Kidney tubule cell (primary cell): ENCODE results near the gene FGR.

Source experiments
- DNase-seq: peaks from one replicate; pipeline ENCODE4 v3.0.0-alpha.2; 2018; ENCODE audit warnings: low spot score

The FGR gene

DNA sequence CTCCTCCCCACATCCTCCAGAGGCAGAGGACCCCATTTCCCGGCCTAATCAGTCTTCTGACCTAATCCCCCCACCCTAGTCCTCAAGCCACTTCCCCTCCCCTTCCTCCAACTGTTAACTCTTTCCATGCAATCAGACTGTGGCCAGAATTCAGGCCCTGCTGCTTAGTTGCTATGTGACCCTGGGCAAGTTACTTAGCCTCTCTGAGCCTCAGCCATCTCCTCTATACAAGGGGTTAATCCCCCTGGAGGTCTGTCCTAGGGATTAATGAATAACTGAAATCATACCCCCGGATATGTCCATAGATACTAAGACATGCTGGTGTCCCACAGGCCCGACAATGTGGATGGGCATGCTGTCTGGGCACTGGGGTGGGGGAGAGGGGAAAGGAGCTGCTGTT lies 49.3 kb downstream of the FGR start:
- DNase-seq, result no peak

DNA sequence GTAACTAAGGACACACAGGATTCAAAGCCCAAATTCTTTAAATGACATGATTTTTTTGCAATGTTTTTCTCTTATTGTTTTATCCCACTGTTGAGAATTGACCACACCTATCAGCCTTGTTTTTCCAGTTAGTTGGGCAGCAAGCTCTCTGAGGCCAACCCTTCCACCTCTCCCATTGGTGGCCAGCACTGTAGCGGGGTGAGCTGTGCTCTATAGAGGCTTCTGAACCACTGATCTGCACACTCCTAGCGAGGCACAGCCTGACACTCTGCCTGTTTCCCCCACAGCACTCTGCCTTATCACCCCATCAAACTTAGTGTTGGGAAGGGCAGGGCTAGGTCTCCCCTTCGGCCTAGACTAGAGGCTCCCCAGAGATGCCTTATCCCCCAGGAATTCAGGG lies 50.5 kb downstream of the FGR start:
- no peak for DNase-seq

DNA sequence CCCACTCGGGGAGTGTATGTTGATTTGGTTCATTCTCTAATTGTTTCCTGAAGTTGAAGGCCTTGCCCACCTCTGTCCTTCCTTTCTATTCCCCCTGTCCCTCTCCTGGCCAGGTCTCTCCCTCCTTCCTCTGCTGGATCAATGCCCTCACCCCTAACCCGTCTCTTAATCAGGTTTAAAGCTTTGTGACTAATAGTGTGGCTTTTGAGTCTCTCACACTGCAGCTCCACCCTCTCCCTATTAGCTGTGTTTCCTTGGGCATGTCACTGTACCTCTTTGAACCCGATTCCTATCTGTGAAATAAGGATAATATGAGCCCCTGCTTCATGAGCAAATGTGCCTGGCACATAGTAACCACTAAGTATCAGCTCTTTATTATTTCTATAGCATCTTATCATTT lies 51.5 kb downstream of the FGR start:
- DNase-seq, result no peak

DNA sequence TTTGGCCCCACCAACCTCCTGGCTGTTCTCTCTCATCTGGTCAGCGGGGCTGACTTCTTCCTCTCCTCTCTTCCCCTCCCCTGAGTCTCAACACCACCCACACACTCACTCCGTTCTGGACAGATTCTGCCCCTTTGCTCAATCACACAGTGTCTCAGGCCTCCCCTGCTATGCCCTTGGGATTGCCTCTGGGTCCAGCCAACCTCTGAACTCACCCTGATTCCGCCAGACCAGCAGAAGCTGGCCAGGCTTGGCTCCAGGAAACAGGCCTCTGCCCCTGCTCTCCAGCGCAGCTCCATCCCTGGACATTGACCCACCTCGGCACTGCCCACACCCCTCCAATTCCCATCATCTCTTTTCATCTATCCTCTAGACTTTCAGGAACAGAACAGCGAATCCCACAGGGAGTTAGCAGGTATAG lies 53.2 kb downstream of the FGR start:
- DNase-seq, result no peak

DNA sequence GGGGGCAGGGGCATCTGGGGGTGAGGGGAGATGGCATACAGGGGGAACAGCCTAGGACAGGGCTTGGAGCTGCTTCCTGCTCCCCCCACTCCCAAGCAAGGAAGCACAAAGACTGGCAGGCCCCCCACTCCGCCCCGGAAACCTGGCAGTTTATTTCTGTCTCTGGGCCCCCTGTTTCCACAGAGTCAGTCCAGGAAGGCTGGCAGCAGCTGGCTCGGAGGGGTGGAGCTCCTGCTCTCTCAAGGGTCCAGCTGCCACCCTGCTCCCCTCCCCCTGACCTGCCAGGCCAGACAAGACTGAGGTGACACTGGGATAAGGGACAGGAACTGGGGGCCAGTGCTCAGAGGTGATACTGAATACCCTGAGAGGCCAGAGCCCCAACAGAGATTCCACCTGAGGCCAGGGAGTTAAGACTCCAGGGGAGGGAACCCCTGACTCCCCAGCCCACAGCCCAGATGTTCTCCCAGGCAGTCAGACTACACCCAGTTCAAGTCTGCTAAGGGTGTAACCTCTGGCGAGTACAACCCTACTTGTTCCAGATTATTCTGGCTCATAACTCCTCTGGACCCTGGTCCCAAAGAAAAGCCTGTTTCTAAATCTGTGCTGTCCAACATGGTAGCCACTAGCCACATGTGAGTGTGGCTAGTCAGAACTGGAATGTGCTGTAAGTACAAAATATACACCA lies 57.3 kb downstream of the FGR start:
- DNase-seq, result no peak

DNA sequence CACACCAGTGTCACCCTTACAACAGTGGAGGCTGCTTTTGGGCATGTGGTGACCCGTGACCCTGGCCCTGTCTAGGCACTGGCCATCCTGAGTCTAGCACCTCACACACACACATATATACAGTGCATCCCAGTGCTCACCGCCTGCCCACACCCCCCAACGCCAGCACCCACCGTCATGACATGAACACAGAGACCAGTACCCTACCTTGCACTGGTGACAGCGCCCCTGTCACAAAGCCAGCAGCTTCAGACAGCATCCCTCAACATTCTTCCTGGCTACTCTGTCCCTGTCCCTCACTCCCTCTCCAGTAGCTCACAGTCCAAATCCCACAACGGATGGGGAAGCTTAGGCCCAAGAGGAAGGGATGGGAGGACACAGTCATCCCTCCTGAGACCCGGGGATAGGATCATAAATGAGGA lies 58.2 kb downstream of the FGR start:
- no peak for DNase-seq

DNA sequence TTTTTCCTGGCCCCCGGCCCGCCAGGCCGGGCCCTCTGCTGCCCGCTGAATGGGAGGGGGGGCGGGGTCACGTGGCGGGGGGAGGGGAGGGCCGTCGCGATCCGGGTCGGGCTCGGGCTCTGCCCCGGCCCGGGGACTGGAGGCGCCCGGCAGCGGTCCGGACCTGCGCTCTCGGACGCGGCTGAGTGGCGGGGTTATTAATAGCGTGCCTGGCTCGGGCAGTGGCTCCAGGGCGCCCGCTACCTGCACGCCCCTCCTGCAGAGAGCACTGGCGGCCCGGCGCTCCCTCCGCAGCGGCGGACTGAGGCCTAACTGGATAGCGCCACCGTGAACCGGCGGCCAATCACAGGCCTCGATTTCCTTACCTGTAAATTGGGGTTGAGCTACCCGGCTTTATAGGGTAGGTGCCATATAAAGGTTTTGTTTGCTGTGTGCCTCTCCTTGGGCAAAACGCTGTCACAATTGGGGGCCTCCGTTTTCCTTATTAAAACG lies 59.1 kb downstream of the FGR start:
- peak; percentile 68 for DNase-seq

DNA sequence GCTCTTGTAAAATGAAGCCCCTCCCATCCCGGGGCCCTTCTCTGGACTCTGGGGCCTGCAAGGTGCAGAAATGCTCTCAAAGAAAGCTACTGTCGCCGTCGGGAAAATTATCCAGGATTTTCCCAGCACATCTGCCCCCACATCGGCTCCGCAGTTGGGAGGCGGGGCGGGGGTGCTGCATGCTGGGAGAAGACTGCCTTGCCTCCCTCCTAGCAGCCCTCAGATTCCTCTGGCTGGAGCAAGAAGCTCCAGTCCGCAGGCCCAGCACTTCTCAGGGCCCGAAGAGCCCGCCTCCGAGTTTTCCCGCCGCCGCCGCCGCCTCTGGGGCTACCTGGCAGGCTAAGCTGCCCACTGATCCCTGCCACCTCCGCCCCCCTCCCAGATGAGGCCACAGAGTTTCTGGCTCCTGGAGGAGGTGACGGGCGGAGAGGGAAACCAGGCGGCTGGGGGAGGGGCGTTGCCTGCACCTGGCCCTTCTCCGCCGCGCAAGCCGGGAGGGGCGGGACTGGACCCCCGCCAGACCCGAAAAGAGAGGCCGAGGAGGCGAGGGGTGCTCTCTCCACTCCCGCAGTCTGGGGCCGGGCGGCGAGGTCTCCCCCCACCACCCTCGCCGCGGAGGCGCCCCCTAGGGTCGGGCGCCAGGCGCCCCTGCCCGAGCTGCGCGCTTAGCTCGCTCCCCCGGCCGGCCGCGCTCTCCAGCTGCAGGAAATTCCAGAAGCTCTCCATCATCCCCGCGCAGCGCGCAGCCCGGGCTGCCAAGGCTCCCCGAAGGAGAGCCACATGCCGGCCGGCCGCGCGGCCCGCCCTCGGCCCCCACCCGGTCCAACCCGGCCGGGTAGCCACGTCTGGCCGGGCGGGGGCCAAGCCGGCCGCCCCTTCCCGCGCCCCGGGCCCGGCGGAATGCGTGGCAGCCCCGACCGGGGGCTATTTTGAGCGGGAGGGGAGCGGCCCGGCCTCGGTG lies 59.8 kb downstream of the FGR start:
- peak; percentile 84 for DNase-seq

DNA sequence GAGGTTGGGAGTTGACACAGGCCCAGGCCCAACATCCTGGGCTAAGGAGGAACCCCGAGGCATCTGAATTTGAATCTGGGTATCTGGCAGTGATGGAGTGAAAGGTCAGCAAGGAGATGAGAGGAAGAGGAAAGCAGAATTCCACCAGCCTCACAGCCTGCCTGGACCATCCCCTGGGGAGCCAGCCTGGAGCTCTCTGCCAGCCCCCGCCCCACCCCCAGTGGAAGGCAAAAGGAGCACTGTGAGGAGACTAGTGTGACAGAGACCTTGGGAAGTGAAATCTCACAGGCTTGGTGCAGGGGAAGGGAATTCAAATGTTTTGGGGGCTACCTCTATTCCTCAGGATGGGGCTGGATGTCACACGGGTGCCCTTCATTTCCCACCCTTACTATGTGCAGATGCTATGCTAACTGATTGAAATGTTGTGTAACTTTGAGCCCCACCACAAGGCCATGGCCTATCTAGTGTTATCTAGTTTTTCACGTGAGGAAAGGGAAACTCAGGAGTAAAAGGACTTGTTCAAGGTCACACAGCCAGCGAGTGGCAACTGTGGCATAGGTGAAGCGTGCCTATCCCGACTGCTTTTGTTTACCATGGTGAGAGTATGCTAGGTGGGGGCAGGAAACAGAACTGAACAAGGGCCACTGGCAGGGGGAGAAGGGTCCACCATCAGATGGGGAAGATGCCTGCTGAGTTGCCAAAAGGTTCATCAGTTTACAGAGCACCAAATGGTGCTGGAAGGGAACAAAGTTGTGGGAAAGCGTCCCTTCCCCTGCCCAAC lies 60.8 kb downstream of the FGR start:
- DNase-seq, result no peak

DNA sequence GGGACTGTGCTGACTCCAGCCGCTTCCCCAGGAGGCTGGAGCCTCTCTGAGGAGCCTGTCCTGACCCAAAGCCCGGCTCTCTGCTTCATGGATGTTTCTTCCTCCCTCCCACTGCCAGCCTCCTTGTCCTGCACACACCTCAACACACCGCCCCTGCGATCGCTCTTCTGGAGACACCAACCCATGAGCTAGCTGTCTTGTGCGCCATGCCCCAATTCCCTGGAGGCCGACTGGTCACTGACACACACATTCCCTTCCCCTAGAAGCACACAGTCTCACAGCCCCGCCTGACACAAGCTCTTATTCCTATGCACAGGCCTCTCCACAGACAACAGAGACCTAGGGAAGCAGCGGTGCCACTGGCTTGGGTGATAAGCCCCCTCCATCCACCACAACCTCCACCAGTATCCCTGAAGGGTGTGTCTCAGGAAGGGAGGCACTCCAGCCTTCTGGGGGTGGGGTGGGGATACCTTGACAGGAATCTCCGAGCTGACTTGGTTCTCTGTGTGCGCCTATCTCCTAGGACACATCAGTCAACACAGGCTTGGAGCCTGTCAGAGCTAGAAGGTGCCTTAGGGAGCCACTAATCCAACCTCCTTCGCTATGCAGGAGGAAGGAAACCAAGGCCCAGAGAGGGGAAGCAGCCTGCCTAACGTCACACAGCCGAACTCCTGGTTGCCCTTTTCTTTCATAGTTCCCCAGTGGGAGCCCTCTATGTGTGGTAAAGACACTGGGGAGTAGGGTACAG lies 62.1 kb downstream of the FGR start:
- peak; percentile 65 for DNase-seq

DNA sequence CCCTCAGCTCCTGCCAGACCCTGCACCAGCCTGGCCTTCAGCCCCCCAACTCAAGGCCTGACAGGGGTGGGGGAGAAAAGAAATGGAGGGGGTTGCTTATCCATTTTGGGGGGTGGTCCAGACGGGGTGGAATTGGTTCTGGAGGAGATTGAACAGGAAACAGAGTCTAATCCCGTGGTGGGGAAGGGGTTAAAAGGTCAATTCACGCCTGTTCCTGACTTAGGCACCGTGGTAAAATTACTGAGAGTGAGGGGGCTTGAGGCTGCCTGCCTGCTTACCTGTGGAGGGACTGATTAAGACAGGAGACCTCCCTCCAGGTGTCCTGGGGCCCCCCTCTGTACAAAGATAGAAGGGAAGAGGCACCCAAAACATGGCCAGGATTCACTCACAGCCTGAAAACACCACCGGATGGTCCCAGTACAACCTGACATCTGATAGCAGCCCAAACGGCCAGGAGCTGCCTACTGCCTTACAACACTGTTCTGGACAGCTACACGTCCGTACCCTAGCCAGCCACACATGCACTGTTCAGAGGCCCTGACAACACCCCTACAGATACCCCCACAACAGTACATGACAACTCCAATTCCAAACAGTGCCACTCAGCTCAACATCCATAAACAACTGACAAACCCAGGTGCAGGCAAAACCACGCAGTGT lies 62.8 kb downstream of the FGR start:
- DNase-seq, result no peak

DNA sequence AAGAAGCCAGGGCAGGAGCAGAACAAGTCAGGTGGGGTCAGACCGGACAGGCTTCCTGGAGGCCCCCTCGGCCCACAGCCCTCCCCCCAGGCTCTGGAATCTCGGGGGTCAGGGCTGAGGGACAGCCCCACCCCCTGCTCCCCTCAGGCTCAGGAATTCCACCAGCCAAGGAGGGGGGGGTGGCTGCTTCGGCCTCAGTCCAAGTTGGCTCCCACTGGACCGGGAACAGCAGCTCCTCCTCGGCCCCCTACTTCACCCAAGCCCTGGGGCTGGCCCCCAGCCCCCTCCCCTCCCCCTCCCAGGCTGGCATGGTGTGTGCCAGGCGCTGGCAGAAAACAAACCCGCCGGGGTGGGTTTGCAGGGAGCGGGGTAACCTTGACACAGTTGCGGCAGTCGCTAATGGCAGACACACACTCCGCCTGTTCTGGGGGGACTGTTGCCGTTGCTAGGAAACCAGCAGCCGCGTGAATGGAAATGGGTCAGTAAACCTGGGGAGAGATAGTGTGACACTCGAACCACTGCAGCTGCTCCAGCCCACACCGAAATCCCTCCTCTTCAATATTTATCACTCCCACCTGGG lies 63.5 kb downstream of the FGR start:
- no peak for DNase-seq

DNA sequence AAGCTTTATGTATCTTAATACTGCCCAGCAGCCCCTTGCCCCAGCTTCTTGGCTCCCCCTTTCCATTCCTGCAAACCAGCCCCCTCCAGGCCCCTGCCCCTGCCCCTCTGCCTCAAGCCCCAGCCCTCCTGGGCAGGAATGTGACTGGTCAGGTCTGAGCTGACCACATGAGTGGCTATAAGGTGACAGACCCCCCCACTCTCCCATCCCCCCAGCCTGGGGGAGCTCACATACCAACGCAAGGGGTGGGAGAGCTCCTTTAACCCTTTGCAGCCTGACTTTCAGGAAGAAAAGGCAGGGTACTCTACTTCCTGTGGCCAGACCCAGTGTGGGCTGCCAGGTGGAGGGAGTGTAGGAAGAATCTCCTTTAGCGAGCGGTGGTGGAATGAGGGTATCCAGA lies 64.2 kb downstream of the FGR start:
- DNase-seq, result no peak

DNA sequence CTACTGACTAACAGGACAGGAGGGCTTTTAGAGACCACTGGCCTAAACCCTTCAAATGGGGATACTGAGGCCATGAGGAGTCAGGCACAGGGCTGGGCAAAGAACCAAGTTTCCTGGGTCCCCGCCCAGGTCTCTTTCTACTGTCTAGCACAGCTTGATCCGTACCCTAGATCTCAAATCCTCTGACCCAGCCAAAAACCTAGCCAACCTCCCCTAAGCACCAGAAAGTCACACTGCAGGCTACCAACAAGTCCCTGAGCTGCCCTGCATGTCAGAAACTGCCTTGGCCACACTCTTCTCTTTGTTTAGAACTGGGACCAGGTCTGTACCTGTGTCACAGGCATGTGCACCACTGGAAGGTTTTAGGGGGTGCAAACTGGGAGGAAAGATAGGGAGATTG lies 64.6 kb downstream of the FGR start:
- no peak for DNase-seq

DNA sequence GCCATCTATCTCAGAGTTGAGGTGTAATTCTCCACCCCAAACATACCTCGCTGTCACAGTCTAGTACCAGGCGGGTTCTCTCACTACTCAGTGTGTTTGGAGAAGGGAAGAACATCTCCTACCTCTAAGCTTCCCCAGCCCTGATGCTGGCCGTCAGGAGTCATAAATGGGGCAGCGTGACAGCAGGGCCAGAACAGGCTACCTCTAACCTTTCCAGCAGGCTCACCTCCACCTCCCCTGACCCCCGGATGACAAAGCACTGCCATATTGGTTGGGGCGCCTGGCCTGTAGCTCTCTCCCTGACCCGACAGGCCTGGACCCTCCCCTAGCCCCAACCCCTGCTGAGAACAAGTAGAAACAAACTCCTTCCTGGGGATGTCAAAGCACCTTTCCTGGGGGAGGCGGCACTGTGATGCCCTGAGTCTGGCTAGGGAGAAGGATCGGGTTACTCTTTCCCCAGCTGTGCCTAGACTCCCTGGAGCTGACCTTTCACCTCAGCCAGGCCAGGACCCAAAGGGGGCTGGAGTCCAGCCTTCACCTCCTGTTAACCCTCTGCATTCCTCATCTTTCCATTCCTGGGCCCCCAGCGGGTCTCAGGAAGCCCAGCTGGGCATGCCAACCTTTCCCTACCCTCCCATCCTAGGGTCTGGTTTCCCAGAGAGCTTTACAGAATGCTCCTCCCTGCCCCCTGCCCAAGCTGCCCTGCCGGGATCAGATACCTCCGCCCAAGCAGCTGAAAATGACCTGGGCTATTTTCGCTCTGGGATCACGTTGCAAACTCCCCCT lies 65.3 kb downstream of the FGR start:
- no peak for DNase-seq

DNA sequence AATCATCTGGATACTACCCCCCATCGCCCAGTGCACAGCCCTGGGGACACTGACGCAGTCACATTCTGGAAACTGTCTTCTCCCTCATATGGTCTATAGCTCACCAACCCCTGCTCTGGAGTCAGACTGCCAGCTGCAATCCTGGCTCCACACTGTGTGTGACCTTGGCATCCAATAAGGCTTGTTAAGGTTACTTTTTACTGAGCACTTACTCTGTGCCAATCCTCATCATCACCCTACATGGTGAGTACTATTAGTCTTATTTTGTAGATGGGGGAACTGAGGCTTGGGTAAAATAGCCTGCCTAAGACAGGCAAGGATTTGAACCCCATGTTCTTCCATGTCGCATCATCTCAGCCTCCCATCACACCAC lies 65.9 kb downstream of the FGR start:
- DNase-seq, result no peak

DNA sequence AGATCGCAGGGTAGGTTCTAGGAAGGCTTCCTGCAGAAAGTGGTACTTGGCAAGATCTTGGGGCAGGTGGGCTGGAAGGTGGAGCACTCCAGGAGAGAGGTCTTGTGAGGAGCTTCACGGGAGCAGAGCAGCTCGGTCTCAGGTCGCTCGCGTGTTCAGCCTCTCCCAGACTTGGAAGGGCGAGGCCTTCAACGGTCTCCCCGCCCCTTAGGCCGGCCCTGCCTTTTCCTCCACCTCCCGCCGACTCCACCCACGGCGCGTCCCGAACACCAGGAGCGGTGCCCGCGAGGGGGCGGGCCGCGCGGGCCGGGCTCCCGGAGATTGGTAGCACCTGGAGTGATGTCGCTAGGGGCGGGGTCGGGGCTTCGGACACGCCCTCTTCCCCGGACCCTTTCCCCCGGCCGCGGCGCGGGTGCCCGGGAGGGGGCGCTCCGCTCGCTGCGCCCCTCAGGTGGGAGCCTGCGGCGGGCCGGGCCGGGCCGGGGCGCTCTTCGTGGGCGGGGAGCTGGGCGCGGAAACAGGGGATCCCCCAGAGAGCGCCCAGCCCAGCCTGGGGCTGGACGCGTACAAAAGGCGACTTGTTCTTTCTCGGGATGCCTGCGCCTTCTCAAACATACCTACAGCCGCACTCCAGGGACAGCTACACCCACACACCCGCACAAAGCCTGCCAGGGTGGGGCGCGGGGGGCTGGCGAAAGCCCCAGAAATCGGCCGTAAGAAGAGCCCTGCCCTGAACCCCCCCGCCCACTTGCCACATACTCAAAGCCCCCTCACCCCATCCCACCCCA lies 66.5 kb downstream of the FGR start:
- peak; percentile 97 for DNase-seq

DNA sequence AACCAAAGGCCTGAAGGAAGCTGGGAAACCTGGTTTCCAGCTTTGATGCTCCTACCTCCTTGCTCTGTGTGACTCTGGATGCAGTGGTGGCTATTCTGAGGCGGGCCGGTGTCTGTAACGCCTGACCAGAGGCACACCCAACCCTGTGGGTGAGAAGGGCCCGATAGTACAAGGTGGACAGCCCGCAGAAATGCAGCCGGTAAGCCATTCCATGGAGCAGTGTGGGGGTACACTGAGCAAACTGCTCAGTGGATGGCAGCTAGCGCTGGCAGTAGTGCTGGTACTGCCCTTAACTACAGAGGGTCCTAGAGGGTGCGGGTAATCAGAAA lies 67.0 kb downstream of the FGR start:
- no peak for DNase-seq

DNA sequence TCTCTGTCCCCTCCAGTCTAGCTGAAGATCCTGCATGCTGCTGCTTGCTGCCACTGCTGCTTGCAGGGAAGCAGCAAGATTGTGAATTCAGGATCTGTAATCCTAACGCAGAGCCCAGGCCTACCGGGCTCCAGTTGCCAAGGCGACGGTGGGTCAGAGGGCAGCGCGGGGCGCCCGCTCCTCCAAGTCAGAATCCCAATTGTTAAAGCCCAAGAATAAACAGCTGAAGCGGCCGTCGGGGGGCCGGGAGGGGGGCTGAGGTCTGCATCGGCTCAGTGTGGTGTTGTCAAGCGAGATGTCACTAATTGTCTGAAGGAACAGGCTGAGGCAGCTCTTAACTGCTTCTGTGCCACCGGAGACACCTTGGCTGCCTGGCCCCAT lies 67.8 kb downstream of the FGR start:
- DNase-seq, result no peak
